HEK293 (cell line): ENCODE data around the gene PPARGC1A.

Experiments
- MYNN ChIP-seq: fragments of 450-650 bp; formaldehyde crosslinking; IDR thresholded peaks from 2 replicates; pipeline ENCODE4 v1.5.1; 2016; ENCODE audit warnings: missing biosample characterization, missing genetic modification characterization, borderline replicate concordance
- SCRT2 ChIP-seq: fragments of 450-650 bp; formaldehyde crosslinking; IDR thresholded peaks from 2 replicates; pipeline ENCODE4 v1.5.1; 2016; ENCODE audit warnings: missing biosample characterization, missing genetic modification characterization
- SP2 ChIP-seq: fragments of 450-650 bp; formaldehyde crosslinking; IDR thresholded peaks from 2 replicates; pipeline ENCODE4 v1.5.1; 2016; ENCODE audit warnings: missing biosample characterization, missing genetic modification characterization
- SP3 ChIP-seq: fragments of 450-650 bp; formaldehyde crosslinking; IDR thresholded peaks from 2 replicates; pipeline ENCODE4 v1.5.1; 2016; ENCODE audit warnings: missing biosample characterization, missing genetic modification characterization
- ZFP3 ChIP-seq: fragments of 450-650 bp; formaldehyde crosslinking; IDR thresholded peaks from 2 replicates; pipeline ENCODE4 v1.5.1; 2016; ENCODE audit warnings: low read depth, missing biosample characterization, missing genetic modification characterization
- ZIC2 ChIP-seq: fragments of 450-650 bp; formaldehyde crosslinking; IDR thresholded peaks from 2 replicates; pipeline ENCODE4 v1.5.1; 2016; ENCODE audit warnings: missing biosample characterization, missing genetic modification characterization
- ZNF132 ChIP-seq: fragments of 450-650 bp; formaldehyde crosslinking; IDR thresholded peaks from 2 replicates; pipeline ENCODE4 v1.5.1; 2017; ENCODE audit warnings: missing biosample characterization, missing genetic modification characterization, borderline replicate concordance
- ZNF174 ChIP-seq: fragments of 450-650 bp; formaldehyde crosslinking; IDR thresholded peaks from 2 replicates; pipeline ENCODE4 v1.5.0; 2017; ENCODE audit warnings: missing biosample characterization, mild to moderate bottlenecking, missing genetic modification characterization
- ZNF426 ChIP-seq: fragments of 450-650 bp; formaldehyde crosslinking; IDR thresholded peaks from 2 replicates; pipeline ENCODE4 v1.5.1; 2017; ENCODE audit warnings: missing biosample characterization, missing genetic modification characterization, mild to moderate bottlenecking, inconsistent platforms, moderate library complexity
- ZNF473 ChIP-seq: fragments of 450-650 bp; formaldehyde crosslinking; IDR thresholded peaks from 2 replicates; pipeline ENCODE4 v1.5.1; 2017; ENCODE audit warnings: missing biosample characterization, missing genetic modification characterization
- ZNF501 ChIP-seq: fragments of 450-650 bp; formaldehyde crosslinking; IDR thresholded peaks from 2 replicates; pipeline ENCODE4 v1.5.1; 2016; ENCODE audit warnings: missing biosample characterization, missing genetic modification characterization
- ZNF514 ChIP-seq: fragments of 450-650 bp; formaldehyde crosslinking; IDR thresholded peaks from 2 replicates; pipeline ENCODE4 v1.5.1; 2016; ENCODE audit warnings: missing biosample characterization, missing genetic modification characterization
- ZNF600 ChIP-seq: fragments of 450-650 bp; formaldehyde crosslinking; IDR thresholded peaks from 2 replicates; pipeline ENCODE4 v1.5.1; 2016; ENCODE audit warnings: missing biosample characterization, missing genetic modification characterization
- ZNF626 ChIP-seq: fragments of 450-650 bp; sonication (Bioruptor Pico); formaldehyde crosslinking; IDR thresholded peaks from 2 replicates; pipeline ENCODE4 v1.5.1; 2018; ENCODE audit warnings: missing biosample characterization, missing genetic modification characterization, inconsistent platforms
- ZNF747 ChIP-seq: fragments of 450-650 bp; formaldehyde crosslinking; IDR thresholded peaks from 2 replicates; pipeline ENCODE4 v1.5.1; 2016; ENCODE audit warnings: missing biosample characterization, missing genetic modification characterization
- TF ChIP-seq, protein P1 (sequence below): fragments of 450-650 bp; formaldehyde crosslinking; IDR thresholded peaks from 2 replicates; pipeline ENCODE4 v1.5.1; 2016; ENCODE audit warnings: missing biosample characterization, missing genetic modification characterization
- TF ChIP-seq, protein P2 (sequence below): fragments of 450-650 bp; formaldehyde crosslinking; IDR thresholded peaks from 2 replicates; pipeline ENCODE4 v1.5.1; 2016; ENCODE audit warnings: missing biosample characterization, missing genetic modification characterization, borderline replicate concordance
- TF ChIP-seq, protein P3 (sequence below): fragments of 450-650 bp; formaldehyde crosslinking; IDR thresholded peaks from 2 replicates; pipeline ENCODE4 v1.5.1; 2016; ENCODE audit warnings: missing biosample characterization, missing genetic modification characterization
- TF ChIP-seq, protein P4 (sequence below): fragments of 450-650 bp; formaldehyde crosslinking; conservative IDR thresholded peaks from 2 replicates; pipeline ENCODE4 v1.5.1; 2016; ENCODE audit warnings: low read depth, missing biosample characterization, missing genetic modification characterization
- TF ChIP-seq, protein P5 (sequence below): fragments of 450-650 bp; formaldehyde crosslinking; IDR thresholded peaks from 2 replicates; pipeline ENCODE4 v1.5.1; 2016; ENCODE audit warnings: missing biosample characterization, missing genetic modification characterization
- TF ChIP-seq, protein P6 (sequence below): IDR thresholded peaks from 2 replicates; pipeline ENCODE4 v1.6.1; 2011; ENCODE audit warnings: mild to moderate bottlenecking, low read depth, low read length, borderline replicate concordance
- TF ChIP-seq, protein P7 (sequence below): fragments of 450-650 bp; IDR thresholded peaks from 2 replicates; pipeline ENCODE4 v1.5.1; 2018; ENCODE audit warnings: missing biosample characterization, missing genetic modification characterization

PPARGC1A gene

DNA sequence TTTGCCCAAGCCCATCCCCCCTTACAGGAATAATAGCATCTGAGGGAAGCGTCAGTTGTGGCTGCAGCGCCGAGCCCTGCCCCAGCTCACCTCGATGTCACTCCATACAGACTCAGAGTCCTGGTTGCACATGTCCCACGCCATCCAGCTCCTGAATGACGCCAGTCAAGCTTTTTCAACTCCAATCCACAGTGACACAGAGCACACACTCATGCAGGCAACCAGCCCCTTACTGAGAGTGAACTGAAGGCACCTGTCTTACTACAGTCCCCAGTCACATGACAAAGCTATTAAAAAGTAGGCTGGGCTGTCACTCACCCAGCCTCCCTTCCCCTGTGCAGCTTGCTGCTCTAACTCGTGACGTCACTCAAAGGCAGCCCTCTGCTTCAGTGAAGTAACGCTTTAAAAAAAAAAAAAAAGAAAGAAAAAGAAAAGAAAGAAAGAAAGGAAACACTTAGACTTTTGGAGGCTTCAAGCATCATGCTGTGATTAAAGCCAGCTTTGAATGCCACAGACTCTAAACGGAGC, at the start of gene PPARGC1A (continued):
- TF ChIP-seq, protein P1, sequence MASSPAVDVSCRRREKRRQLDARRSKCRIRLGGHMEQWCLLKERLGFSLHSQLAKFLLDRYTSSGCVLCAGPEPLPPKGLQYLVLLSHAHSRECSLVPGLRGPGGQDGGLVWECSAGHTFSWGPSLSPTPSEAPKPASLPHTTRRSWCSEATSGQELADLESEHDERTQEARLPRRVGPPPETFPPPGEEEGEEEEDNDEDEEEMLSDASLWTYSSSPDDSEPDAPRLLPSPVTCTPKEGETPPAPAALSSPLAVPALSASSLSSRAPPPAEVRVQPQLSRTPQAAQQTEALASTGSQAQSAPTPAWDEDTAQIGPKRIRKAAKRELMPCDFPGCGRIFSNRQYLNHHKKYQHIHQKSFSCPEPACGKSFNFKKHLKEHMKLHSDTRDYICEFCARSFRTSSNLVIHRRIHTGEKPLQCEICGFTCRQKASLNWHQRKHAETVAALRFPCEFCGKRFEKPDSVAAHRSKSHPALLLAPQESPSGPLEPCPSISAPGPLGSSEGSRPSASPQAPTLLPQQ (tag by site-specific recombination) = 0 out of 2 replicates have a peak, but pooled peaks have one; percentile 15
- TF ChIP-seq ZNF473 (tag by site-specific recombination) = no peak
- no peak for TF ChIP-seq ZNF132 (tag by site-specific recombination)
- TF ChIP-seq SCRT2 (tag by site-specific recombination) = 0 out of 2 replicates have a peak, but pooled peaks have one; percentile 29
- peak; percentile 35; the same call in 1 of the 2 replicates for TF ChIP-seq SP3 (tag by site-specific recombination)
- TF ChIP-seq SP2 (tag by site-specific recombination) = peak; percentile 38
- no peak for TF ChIP-seq ZFP3
- TF ChIP-seq ZNF626 = no peak
- TF ChIP-seq, protein P2, sequence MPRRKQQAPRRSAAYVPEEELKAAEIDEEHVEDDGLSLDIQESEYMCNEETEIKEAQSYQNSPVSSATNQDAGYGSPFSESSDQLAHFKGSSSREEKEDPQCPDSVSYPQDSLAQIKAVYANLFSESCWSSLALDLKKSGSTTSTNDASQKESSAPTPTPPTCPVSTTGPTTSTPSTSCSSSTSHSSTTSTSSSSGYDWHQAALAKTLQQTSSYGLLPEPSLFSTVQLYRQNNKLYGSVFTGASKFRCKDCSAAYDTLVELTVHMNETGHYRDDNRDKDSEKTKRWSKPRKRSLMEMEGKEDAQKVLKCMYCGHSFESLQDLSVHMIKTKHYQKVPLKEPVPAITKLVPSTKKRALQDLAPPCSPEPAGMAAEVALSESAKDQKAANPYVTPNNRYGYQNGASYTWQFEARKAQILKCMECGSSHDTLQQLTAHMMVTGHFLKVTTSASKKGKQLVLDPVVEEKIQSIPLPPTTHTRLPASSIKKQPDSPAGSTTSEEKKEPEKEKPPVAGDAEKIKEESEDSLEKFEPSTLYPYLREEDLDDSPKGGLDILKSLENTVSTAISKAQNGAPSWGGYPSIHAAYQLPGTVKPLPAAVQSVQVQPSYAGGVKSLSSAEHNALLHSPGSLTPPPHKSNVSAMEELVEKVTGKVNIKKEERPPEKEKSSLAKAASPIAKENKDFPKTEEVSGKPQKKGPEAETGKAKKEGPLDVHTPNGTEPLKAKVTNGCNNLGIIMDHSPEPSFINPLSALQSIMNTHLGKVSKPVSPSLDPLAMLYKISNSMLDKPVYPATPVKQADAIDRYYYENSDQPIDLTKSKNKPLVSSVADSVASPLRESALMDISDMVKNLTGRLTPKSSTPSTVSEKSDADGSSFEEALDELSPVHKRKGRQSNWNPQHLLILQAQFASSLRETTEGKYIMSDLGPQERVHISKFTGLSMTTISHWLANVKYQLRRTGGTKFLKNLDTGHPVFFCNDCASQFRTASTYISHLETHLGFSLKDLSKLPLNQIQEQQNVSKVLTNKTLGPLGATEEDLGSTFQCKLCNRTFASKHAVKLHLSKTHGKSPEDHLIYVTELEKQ (tag by site-specific recombination) = peak; percentile 30; the same call in 1 of the 2 replicates
- no peak for TF ChIP-seq ZNF514 (tag by site-specific recombination)
- TF ChIP-seq, protein P3, sequence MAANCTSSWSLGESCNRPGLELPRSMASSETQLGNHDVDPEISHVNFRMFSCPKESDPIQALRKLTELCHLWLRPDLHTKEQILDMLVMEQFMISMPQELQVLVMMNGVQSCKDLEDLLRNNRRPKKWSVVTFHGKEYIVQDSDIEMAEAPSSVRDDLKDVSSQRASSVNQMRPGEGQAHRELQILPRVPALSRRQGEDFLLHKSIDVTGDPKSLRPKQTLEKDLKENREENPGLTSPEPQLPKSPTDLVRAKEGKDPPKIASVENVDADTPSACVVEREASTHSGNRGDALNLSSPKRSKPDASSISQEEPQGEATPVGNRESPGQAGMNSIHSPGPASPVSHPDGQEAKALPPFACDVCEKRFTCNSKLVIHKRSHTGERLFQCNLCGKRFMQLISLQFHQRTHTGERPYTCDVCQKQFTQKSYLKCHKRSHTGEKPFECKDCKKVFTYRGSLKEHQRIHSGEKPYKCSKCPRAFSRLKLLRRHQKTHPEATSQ = no peak
- TF ChIP-seq, protein P4, sequence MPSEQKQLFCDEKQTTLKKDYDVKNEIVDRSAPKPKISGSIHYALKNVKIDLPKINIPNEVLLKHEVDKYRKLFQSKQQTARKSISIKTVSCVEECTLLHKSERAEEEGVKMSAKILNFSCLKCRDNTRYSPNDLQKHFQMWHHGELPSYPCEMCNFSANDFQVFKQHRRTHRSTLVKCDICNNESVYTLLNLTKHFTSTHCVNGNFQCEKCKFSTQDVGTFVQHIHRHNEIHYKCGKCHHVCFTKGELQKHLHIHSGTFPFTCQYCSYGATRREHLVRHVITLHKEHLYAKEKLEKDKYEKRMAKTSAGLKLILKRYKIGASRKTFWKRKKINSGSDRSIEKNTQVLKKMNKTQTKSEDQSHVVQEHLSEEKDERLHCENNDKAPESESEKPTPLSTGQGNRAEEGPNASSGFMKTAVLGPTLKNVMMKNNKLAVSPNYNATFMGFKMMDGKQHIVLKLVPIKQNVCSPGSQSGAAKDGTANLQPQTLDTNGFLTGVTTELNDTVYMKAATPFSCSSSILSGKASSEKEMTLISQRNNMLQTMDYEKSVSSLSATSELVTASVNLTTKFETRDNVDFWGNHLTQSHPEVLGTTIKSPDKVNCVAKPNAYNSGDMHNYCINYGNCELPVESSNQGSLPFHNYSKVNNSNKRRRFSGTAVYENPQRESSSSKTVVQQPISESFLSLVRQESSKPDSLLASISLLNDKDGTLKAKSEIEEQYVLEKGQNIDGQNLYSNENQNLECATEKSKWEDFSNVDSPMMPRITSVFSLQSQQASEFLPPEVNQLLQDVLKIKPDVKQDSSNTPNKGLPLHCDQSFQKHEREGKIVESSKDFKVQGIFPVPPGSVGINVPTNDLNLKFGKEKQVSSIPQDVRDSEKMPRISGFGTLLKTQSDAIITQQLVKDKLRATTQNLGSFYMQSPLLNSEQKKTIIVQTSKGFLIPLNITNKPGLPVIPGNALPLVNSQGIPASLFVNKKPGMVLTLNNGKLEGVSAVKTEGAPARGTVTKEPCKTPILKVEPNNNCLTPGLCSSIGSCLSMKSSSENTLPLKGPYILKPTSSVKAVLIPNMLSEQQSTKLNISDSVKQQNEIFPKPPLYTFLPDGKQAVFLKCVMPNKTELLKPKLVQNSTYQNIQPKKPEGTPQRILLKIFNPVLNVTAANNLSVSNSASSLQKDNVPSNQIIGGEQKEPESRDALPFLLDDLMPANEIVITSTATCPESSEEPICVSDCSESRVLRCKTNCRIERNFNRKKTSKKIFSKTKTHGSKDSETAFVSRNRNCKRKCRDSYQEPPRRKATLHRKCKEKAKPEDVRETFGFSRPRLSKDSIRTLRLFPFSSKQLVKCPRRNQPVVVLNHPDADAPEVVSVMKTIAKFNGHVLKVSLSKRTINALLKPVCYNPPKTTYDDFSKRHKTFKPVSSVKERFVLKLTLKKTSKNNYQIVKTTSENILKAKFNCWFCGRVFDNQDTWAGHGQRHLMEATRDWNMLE = no peak
- peak; percentile 57 for TF ChIP-seq ZNF600 (tag by site-specific recombination)
- no peak for TF ChIP-seq ZNF426
- TF ChIP-seq, protein P5, sequence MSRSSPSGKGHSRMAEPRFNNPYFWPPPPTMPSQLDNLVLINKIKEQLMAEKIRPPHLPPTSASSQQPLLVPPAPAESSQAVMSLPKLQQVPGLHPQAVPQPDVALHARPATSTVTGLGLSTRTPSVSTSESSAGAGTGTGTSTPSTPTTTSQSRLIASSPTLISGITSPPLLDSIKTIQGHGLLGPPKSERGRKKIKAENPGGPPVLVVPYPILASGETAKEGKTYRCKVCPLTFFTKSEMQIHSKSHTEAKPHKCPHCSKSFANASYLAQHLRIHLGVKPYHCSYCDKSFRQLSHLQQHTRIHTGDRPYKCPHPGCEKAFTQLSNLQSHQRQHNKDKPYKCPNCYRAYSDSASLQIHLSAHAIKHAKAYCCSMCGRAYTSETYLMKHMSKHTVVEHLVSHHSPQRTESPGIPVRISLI (tag by site-specific recombination) = peak; percentile 65; the same call in 1 of the 2 replicates
- no peak for TF ChIP-seq ZNF747 (tag by site-specific recombination)
- TF ChIP-seq, protein P6, sequence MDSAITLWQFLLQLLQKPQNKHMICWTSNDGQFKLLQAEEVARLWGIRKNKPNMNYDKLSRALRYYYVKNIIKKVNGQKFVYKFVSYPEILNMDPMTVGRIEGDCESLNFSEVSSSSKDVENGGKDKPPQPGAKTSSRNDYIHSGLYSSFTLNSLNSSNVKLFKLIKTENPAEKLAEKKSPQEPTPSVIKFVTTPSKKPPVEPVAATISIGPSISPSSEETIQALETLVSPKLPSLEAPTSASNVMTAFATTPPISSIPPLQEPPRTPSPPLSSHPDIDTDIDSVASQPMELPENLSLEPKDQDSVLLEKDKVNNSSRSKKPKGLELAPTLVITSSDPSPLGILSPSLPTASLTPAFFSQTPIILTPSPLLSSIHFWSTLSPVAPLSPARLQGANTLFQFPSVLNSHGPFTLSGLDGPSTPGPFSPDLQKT = no peak
- TF ChIP-seq, protein P7, sequence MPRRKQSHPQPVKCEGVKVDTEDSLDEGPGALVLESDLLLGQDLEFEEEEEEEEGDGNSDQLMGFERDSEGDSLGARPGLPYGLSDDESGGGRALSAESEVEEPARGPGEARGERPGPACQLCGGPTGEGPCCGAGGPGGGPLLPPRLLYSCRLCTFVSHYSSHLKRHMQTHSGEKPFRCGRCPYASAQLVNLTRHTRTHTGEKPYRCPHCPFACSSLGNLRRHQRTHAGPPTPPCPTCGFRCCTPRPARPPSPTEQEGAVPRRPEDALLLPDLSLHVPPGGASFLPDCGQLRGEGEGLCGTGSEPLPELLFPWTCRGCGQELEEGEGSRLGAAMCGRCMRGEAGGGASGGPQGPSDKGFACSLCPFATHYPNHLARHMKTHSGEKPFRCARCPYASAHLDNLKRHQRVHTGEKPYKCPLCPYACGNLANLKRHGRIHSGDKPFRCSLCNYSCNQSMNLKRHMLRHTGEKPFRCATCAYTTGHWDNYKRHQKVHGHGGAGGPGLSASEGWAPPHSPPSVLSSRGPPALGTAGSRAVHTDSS = no peak
- no peak for TF ChIP-seq ZNF174
- TF ChIP-seq ZNF501 = 0 out of 2 replicates have a peak, but pooled peaks have one; percentile 28
- 0 out of 2 replicates have a peak, but pooled peaks have one; percentile 10 for TF ChIP-seq ZIC2 (tag by site-specific recombination)
- no peak for TF ChIP-seq MYNN (tag by site-specific recombination)
